Measurements from ENCODE around the gene PGF.

The PGF gene

GRCh38 chr14:74988993-74989392 lies 33.6 kb upstream of the PGF start:
- no peak overlapping the region for H3K27ac ChIP-seq

GRCh38 chr14:74988131-74988530 lies 32.7 kb upstream of the PGF start:
- TF ChIP-seq ZFX (IDR thresholded peaks at IDR 0.05; ENCODE audit: borderline replicate concordance) (no peak), CTCF (IDR thresholded peaks at IDR 0.05) (no peak)

More at GRCh38 chr14:74988993-74989392, 33.6 kb upstream of the PGF start:
- TF ChIP-seq CTCF (IDR thresholded peaks at IDR 0.05) (no peak), ZFX (IDR thresholded peaks at IDR 0.05; ENCODE audit: borderline replicate concordance) (no peak)

GRCh38 chr14:74985806-74986205 lies 30.4 kb upstream of the PGF start:
- no peak overlapping the region for H3K27ac ChIP-seq
- TF ChIP-seq CTCF (IDR thresholded peaks at IDR 0.05) (no peak), ZFX (IDR thresholded peaks at IDR 0.05; ENCODE audit: borderline replicate concordance) (no peak)

More at GRCh38 chr14:74988131-74988530, 32.7 kb upstream of the PGF start:
- H3K27ac ChIP-seq: no peak overlapping the region

- TF ChIP-seq CTCF (IDR thresholded peaks at IDR 0.05) (no peak), ZFX (IDR thresholded peaks at IDR 0.05; ENCODE audit: borderline replicate concordance) (no peak)
- H3K27ac ChIP-seq: no peak overlapping the region
Measured at GRCh38 chr14:74985028-74985310, 29.6 kb upstream of the PGF start.

GRCh38 chr14:74984236-74985027 lies 29.0 kb upstream of the PGF start:
- H3K27ac ChIP-seq: no peak overlapping the region
- TF ChIP-seq CTCF (IDR thresholded peaks at IDR 0.05) (no peak), ZFX (IDR thresholded peaks at IDR 0.05; ENCODE audit: borderline replicate concordance) (no peak)

- TF ChIP-seq ZFX (IDR thresholded peaks at IDR 0.05; ENCODE audit: borderline replicate concordance): no peak
- no peak for TF ChIP-seq CTCF (IDR thresholded peaks at IDR 0.05)
- H3K27ac ChIP-seq: no peak overlapping the region
Measured at GRCh38 chr14:74983343-74983742, 27.9 kb upstream of the PGF start.

GRCh38 chr14:74982661-74983060 lies 27.3 kb upstream of the PGF start:
- no peak for TF ChIP-seq CTCF (IDR thresholded peaks at IDR 0.05)
- TF ChIP-seq ZFX (IDR thresholded peaks at IDR 0.05; ENCODE audit: borderline replicate concordance): no peak
- H3K27ac ChIP-seq: no peak overlapping the region
